ENCODE measurements around the gene NOL4. TPM values are rescaled to one million over a fixed set of nuclear protein-coding genes. Genes with fewer than 3 reads are reported as not detected.

The NOL4 gene
- total RNA-seq, 1 experiment from 2014 or later = 0.74 TPM

GRCh38 chr18:34223893-34224422 is 755 bp downstream of the NOL4 start:
- Mint-ChIP-seq H3K4me3 (peak overlapping the region; percentile 67 to 90), H3K36me3 (ENCODE audit: insufficient read depth in 1 of 3, low read depth in 3 of 3) (no peaks in the 10 kb centered on the region; a peak in 1 of 7 replicates), H3K9me3 (no peaks in the 10 kb centered on the region), H3K27me3 (ENCODE audit: low read depth) (peaks cover 56% of the 10 kb centered on the region), H3K27ac (no peak overlapping the region), H3K4me1 (peaks cover 17 to 22% of the 10 kb centered on the region in 2 experiments)
- Histone ChIP-seq H4K8ac (replicated peaks; ENCODE audit: insufficient read length, low read depth, low read length) (no peak overlapping the region), H2BK5ac (ENCODE audit: insufficient read length, low read length) (no peak overlapping the region), H3T11ph (ENCODE audit: low read length) (no peak overlapping the region), H2BK15ac (ENCODE audit: low read depth, low read length) (no peak overlapping the region), H3K23ac (ENCODE audit: insufficient read length, low read depth, low read length) (no peak overlapping the region), H3K14ac (ENCODE audit: insufficient read depth, low read length) (no peak overlapping the region), H4K91ac (ENCODE audit: insufficient read length, low read depth, low read length) (no peak overlapping the region), H3K9me3 (ENCODE audit: control insufficient read depth, low read depth, low read length) (no peaks in the 10 kb centered on the region), H3K79me1 (ENCODE audit: insufficient read depth, low read depth, low read length, poor library complexity, severe bottlenecking) (no peaks in the 10 kb centered on the region), H3K4me2 (ENCODE audit: insufficient read depth, insufficient read length, low read length) (peak overlapping the region; percentile 85), H3K4ac (ENCODE audit: low read depth, low read length) (no peak overlapping the region), H2BK120ac (ENCODE audit: low read depth, low read length, poor library complexity, severe bottlenecking) (no peak overlapping the region), H3K4me1 (ENCODE audit: insufficient read depth, low read length) (no peaks in the 10 kb centered on the region), H3K27me3 (ENCODE audit: insufficient read depth, low read length) (peaks cover 13% of the 10 kb centered on the region), H3K56ac (ENCODE audit: insufficient read length, low read depth, low read length) (no peak overlapping the region), H3K9ac (ENCODE audit: extremely low read depth, insufficient read length, low read length) (no peak overlapping the region), H3K18ac (ENCODE audit: insufficient read length, low read depth, low read length) (no peak overlapping the region), H2BK20ac (ENCODE audit: low read depth, low read length, poor library complexity, severe bottlenecking) (no peak overlapping the region), H3K23me2 (ENCODE audit: insufficient read length, low read depth, low read length, poor library complexity, severe bottlenecking) (peaks cover 25% of the 10 kb centered on the region), H2BK12ac (ENCODE audit: insufficient read length, low read depth, low read length) (no peak overlapping the region), H2AK5ac (ENCODE audit: insufficient read length, low read length) (no peak overlapping the region), H4K5ac (ENCODE audit: insufficient read length, low read depth, low read length) (no peak overlapping the region), H4K20me1 (ENCODE audit: control insufficient read depth, insufficient read depth, insufficient read length) (no peaks in the 10 kb centered on the region), H3K79me2 (ENCODE audit: insufficient read depth, low read length) (no peaks in the 10 kb centered on the region), H2AFZ (ENCODE audit: low read length) (no peak overlapping the region), H3K27ac (ENCODE audit: insufficient read length, low read depth, low read length) (no peak overlapping the region)
- no peak for TF ChIP-seq CTCF (conservative IDR thresholded peaks at IDR 0.05)
- no peak for DNase-seq
- no CpG with 5 or more reads among the region's 11 CpGs for WGBS (ENCODE audit: extremely low coverage, insufficient read length, low lambda C conversion rate)
